NCI-H510A treated with DMSO at 0.1 percent for 48 hours (cell line): Measurements from ENCODE around the gene TFF2.

Experiments
- DNase-seq: peaks from one replicate; lab custom pipeline; 2025; lab: John Stamatoyannopoulos, UW

Gene TFF2

DNA sequence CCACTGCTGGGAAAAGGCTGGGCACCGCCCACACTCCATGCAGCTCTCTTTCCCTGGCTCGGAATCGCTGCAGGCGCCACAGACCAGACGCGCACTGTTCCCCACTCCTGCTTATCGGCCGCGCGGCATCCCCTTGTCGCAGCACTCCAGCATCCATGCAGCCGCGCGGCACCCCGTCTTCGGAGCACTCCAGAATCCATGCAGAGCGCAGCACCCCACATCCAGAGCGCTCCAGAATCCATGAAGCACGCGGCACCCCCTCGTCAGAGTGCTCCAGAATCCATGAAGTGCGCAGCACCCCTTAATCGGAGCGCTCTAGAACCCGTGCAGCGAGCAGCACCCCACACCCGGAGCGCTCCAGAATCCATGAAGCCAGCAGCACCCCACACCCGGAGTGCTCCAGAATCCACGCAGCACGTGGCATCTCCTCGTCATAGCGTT, 45.1 kb downstream of the TFF2 start:
- DNase-seq = no peak

DNA sequence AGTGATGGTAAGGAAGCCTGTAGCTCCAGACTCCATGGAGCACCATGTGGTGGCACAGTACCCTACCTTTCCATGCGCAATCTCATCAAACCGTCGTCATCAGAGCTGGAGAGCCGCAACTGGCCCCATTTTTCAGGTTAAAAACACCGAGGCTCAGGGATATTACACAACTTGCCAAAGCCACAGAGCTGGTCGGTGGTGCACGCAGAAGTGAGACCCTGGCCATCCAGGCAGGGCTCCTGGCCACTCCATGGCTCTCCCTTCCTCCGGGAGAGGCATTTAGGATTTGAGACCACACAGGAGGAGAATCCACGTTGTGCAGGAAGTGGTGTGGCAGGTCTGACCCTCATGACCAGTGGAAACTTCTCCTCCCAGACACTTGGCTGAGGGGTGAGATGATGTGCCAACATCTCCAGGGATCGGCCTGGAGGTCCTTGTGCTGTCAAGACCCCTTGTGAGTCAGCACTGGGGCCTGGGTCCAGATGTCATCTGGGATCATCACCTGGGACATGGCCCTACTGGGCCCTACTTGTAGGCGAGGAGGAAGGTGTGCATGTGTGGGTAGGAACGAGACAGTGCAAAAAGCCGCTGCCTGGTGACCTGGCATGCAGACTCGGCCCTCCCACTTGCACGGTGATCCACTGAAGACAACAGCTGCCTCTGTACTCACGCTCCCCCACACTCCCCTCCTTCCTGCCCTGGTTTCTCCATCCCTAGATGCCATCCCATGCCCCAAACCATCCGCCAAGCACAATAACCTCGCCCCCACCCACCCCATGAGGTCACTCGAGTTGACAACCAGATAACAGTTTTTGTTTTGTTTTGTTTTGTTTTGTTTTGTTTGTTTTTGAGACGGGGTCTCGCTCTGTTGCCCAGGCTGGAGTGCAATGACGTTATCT, 46.0 kb downstream of the TFF2 start:
- DNase-seq = no peak

DNA sequence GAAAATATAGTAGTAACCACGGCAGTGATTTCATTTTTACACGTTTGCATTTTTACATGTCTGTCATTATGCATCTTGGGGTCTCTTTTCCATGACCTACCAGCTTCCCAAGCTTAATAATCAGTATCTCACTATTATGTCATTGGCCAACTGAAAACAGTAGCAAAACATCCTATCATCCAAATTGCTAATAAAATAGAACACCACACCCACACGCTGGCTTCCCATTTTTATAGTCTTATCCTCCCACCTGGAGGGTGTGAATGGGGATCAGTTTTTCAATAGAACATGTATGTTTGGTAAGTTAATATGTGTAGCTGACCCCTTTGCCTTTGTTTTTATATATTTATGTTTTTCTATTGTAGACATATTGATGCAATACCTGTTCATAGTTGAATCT, 47.4 kb downstream of the TFF2 start:
- DNase-seq = no peak

DNA sequence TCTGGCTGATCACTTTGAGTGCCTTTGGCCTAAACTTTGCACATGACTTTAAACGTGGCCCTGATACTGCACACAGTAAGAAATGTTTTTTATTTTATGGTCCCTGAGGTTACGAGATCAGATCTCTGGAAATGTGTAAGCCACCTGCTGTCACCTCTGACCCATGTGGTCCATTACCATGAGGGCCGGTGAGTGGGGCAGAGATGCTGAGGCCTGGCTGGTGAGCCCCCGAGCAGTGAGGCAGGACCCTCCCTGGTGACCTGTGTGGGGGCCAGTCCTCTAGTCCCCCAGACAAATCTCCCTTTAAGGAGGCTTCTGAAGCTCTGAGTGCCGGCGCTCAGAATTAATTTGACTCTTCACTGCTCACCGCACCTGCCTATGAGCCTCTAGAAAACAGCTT, 48.0 kb downstream of the TFF2 start:
- DNase-seq = no peak

DNA sequence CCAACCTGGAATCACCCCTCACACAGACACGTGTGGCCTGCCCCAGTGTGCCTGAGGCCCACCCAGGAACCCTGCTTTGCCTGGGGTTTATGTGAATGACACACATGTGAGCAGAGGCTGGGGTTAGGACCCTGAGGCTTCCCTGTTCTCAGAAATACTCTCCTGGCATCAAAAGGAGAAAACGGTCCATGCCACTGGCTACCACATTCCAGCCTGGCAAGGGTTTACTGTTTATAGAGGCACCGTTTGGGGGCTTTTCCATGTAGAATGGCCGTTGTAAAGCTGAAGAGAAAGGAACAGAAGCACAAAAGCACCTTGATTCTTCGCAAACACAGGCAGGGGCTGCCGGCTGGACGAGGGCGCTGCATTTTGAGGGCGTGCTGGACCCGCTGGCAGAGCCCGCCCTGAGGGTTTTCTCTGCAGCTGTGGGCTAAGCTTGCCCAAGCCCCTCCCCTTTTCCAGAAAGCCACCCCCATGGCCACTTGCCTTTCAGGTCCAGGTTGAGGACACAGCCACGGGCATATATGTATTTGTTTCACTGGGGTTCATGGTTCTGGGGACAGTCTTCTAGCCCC, 48.6 kb downstream of the TFF2 start:
- DNase-seq = no peak

DNA sequence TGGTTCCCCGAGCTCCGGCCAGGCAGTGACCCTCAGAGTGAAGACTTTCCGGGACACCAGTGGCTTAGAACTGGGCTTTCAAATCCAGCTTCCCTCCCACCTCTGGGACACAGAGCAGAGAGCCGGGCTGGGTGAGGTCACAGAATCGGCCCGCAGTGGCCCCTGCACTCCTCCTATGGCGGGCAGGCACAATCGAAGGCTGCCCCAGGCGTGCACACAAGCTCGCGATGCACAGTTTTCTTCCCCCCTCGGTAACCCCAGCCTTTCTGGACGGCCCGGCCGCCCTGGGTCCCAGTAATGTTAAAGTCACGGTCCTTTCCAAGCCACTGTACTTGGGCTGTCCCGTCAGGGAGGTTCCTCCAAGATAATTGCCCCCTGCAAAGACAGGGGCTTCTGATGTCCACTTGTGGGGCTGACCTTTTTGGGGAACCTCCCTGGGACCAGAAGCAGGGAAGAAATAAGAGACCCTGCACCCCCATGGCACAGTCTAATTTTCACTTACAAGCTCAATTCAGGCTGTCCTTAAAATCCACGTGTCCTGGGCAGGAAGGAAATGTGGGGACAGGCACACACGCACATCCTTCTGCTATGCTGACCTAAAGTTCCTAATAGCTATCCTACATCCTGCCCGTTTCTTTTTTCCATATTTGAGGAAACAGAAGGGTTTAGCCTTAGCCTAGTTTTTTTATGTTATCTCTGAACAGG, 49.3 kb downstream of the TFF2 start:
- no peak for DNase-seq

DNA sequence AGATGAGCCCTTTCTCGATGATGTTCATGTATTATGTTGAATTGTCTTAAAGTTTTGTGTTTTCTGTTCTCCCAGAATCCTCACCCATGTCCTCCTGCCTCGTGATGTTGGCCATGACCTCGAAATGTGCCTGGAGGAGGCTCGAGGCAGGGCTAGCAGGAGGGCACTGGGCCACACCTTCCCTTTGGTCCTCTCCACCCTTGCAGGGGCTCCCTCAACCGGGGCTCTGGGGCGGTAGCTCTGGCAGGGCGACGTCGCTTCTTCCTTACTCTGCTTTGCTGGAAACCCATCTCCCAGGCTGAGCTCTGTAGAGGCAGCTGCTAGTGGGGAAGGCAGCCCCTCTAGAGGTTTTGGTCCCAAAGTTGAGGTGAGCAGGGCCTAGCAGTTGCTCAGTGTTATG, 49.8 kb downstream of the TFF2 start:
- DNase-seq = no peak

DNA sequence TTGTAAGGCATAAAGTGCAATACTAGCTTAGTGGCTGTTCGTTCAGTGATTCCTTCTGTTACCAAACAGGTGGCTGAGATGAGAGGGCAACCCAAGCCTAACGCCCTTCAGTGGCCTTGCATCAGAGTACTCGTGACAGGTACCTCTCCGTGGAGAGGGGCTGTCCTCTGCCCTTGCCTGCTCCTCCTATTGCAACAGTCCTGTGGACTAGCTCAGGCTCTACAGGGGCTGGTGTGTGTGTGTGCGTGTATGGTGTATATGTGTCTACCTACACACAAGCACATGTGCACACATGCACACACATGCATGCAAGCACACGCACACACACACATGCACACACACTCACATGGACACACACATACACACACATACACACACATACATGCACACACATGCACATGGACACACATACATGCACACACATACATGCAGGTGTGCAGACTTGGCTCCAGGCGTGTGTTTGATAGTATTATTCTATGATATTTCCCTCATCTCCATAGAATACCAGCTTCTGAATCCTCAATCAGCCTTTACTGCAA, 50.7 kb downstream of the TFF2 start:
- no peak for DNase-seq

DNA sequence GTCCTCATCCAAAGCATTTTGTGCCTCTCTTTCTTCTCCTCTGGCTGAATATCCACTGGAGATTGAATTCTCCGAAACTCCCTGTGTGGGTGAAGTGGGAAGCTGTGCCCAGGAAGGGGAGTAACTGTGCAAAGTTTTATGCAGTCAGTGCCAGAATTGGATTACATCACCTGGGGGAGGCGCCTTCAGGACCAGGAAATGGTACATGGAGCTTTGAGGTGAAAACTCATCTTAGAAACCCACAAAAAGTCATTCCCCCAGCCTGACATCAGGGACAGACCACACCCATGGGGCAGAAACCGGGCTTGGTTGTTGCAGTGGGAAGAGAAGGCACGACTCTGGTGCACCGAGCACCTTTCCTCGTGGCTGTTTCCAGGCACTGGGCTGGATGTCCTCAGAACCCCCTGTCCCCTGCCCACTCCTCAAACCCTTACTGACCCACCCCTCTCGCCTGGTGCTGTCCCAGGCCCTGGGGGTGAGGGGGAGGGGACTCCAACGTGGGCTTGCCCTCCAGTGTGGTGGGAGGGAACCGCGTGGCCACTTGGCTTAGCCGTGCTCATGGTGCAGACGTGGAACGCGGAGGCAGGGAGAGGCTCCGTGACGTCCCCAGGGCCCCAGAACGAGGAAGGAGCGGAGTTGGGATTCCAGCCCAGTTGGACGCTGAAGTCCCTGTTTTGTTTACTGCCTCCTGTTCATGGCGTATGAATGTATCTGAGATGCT, 51.3 kb downstream of the TFF2 start:
- DNase-seq = no peak

DNA sequence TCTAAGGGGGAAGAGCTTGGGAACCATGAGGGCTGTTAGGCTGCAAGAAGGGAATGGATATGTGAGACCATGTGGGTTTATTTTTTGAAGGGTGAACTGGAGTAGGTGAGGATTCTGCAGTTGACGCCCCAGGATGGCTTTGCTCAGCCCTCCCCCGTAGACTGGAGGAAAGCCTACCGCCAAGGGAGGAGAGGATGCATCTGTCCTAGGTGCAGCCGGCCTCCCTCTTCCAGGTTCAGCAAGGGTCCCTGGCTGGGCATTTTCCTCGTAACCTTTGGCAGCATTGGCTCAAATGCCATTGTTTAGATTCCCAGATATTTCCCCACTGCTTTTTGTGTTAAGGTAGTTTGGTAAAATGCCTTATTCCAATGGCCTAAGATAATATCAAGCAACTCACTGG, 52.1 kb downstream of the TFF2 start:
- DNase-seq = no peak

DNA sequence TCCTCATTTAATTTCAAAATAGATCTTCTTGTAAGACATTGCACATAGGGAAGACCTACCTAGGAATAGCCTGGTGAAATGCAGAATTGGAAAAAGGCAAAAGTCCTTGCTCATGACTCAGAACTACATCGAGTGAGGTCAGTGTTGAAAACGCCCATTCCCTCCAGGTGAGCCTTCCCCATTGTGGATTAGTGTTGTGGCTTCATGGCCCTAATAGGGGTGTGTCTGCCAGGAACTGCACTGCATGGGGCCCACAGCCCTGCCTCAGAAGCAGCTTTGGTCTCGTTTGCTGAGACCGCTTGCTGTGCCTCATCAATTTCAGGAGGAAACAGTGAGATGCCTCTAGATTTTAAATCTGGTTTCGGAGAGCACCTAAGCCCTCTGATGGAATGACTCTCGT, 52.6 kb downstream of the TFF2 start:
- no peak for DNase-seq

DNA sequence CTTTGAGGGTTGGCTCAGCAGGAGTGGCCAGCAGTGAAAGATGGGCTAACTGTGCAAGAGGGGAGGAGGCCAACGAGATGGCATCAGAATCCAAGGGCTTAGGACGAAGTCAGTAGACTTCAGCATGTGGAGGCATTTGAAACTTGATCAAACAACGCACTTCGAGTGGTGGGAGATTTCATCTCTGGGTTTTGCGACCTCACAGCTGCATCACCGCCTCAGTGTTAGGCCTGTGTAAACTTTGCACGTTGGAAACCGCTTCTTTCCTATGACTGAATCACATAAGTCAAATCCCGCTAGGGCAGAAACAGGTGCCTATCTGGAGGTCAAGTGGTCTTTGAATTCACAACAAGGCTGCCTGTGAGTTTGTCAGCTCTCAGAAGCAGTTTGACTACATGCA, 53.4 kb downstream of the TFF2 start:
- no peak for DNase-seq

DNA sequence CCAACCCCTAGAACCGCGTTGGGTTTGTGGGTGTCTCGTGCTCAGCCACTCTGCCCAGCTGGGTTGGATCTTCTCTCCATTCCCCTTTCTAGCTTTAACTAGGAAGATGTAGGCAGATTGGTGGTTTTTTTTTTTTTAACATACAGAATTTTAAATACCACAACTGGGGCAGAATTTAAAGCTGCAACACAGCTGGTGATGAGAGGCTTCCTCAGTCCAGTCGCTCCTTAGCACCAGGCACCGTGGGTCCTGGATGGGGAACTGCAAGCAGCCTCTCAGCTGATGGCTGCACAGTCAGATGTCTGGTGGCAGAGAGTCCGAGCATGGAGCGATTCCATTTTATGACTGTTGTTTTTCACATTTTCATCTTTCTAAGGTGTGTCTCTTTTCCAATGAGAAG, 54.3 kb downstream of the TFF2 start:
- DNase-seq = no peak
